Uterus (tissue), 2 donors: ENCODE measurements around the gene SMAP1.

Source experiments
- POLR2A ChIP-seq, 2 donors: fragments of 450-650 bp; IDR thresholded peaks; one replicate each; pipeline ENCODE4 v1.6.1; 2016; ENCODE audit warnings: antibody characterized with exemption in 2 of 2, mild to moderate bottlenecking in 1 of 2, moderate library complexity in 1 of 2
- TF ChIP-seq, protein P1 (sequence below), 4 experiments: fragments of 200-600 bp in 2 of 4; fragments of 450-650 bp in 2 of 4; sonication (generic) in 2 of 4; IDR thresholded peaks; one replicate each; pipeline ENCODE4 v1.5.1; 2016 to 2019; ENCODE audit warnings: antibody characterized with exemption in 4 of 4, mild to moderate bottlenecking in 2 of 4, moderate library complexity in 1 of 4

DNA sequence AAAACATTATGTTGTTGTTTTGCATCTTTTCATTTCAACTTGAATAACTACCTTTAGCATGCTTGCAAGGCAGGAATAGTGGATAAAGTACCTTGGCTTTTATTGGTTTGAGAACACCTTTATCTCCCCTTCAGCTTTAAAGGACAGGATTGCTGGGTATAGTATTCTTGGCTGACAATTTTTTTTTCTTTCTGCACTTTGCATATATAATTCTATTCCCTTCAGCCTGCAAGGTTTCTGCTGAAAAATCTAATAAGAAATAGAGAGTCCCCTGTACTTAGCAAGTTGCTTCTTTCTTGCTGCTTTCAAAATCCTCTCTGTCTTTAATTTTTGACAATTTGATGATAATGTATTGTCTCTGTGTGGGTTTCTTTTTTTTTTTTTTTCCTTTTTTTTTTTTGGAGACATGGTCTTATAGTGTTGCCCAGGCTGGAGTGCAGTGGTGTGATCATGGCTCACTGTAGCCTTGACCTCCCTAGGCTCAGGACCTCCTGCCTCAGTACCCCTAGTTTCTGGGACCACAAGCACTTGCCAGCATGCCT, 47.1 kb downstream of the SMAP1 start:
- TF ChIP-seq, protein P1, sequence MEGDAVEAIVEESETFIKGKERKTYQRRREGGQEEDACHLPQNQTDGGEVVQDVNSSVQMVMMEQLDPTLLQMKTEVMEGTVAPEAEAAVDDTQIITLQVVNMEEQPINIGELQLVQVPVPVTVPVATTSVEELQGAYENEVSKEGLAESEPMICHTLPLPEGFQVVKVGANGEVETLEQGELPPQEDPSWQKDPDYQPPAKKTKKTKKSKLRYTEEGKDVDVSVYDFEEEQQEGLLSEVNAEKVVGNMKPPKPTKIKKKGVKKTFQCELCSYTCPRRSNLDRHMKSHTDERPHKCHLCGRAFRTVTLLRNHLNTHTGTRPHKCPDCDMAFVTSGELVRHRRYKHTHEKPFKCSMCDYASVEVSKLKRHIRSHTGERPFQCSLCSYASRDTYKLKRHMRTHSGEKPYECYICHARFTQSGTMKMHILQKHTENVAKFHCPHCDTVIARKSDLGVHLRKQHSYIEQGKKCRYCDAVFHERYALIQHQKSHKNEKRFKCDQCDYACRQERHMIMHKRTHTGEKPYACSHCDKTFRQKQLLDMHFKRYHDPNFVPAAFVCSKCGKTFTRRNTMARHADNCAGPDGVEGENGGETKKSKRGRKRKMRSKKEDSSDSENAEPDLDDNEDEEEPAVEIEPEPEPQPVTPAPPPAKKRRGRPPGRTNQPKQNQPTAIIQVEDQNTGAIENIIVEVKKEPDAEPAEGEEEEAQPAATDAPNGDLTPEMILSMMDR (IDR thresholded peaks at IDR 0.05), result no peak
- no peak for TF ChIP-seq POLR2A (IDR thresholded peaks at IDR 0.05)
